Naive B cell (primary cell): ENCODE measurements around the gene ALDH1A1. TPM values are rescaled to one million over a fixed set of nuclear protein-coding genes. Genes with fewer than 3 reads are reported as not detected.

Experiments
- ATAC-seq, 2 donors: fragments of 150-1000 bp; cut with Tn5 transposase; 2 replicates each; pipeline ENCODE4 v1.10.0; 2021; ENCODE audit warnings: low read depth in 2 of 2, mild to moderate bottlenecking in 2 of 2, moderate library complexity in 2 of 2
- DNase-seq: peaks from one replicate; pipeline ENCODE4 v3.0.0; 2022
- H3K27ac Mint-ChIP-seq, 6 donors: one replicate each; pipeline ENCODE4 v1.8.0; 2020 to 2022; ENCODE audit warnings: mild to moderate bottlenecking in 6 of 6, mixed read lengths in 6 of 6, moderate library complexity in 5 of 6, inconsistent platforms in 2 of 6
- H3K27me3 Mint-ChIP-seq, 3 donors: one replicate each; pipeline ENCODE4 v1.8.0; 2021 to 2022; ENCODE audit warnings: mixed read lengths in 3 of 3, mild to moderate bottlenecking in 1 of 3
- H3K36me3 Mint-ChIP-seq, 2 donors: one replicate each; pipeline ENCODE4 v1.8.0; 2020 to 2022; ENCODE audit warnings: mixed read lengths in 2 of 2, inconsistent platforms in 1 of 2, mild to moderate bottlenecking in 1 of 2
- H3K4me1 Mint-ChIP-seq, 3 donors: one replicate each; pipeline ENCODE4 v1.8.0; 2020 to 2022; ENCODE audit warnings: mixed read lengths in 3 of 3, inconsistent platforms in 1 of 3, mild to moderate bottlenecking in 1 of 3, moderate library complexity in 1 of 3
- H3K4me3 Mint-ChIP-seq, 8 donors: one replicate each; pipeline ENCODE4 v1.8.0; 2020 to 2022; ENCODE audit warnings: mild to moderate bottlenecking in 8 of 8, mixed read lengths in 8 of 8, moderate library complexity in 8 of 8, inconsistent platforms in 2 of 8
- H3K9me3 Mint-ChIP-seq, 7 donors: one replicate each; pipeline ENCODE4 v1.8.0; 2020 to 2022; ENCODE audit warnings: mixed read lengths in 7 of 7, mild to moderate bottlenecking in 5 of 7, inconsistent platforms in 2 of 7, moderate library complexity in 1 of 7
- polyA plus RNA-seq, 6 donors: library from polyadenylated mRNA; unstranded; fragments of 300-500 nt; fragmentation: Illumina TruSeq; gene quantifications; one replicate each; pipeline ENCODE4 v1.2.3, GENCODE V29; 2021; ENCODE audit warnings: low read depth in 6 of 6

ALDH1A1 gene
- polyA plus RNA-seq, 6 donors from 2014 or later: 0.73 to 1.2 (median 0.90) TPM; not detected in 1

DNA sequence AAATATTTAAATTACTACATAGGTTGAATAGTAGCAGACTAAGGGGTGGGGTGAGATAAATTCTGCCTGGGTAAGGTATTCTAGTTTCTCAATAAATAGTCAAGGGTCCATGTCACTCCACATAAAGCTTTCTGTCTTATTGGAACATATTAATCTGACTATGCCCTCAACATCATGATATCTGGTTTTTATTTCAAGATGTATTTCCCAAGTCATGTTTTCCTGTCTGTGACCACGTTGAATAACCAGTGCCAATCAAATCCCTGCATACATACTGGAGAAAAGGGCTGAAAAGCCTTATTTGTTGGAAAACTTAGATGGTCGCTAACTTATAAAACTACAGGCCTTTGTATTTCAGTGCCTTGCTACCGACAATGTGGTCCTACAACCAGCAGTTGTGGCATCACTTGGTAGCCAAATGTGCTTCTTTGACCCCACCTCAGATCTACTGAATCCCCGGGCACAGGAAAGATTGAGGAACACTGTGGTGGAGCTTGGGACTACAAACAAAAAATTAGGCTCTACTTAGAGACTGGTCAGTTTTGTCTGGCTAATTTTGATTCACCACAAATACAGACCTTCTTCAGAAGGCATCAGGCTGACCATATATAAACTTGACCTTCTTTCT is 39.4 kb downstream of the ALDH1A1 start:
- H3K27me3 Mint-ChIP-seq: no peaks in the 10 kb centered on the region
- no peaks in the 10 kb centered on the region for H3K4me1 Mint-ChIP-seq
- H3K27ac Mint-ChIP-seq: no peak overlapping the region
- peaks cover 0 to 2% (median 0%) of the 10 kb centered on the region in 7 donors for H3K9me3 Mint-ChIP-seq
- no peak for ATAC-seq
- H3K4me3 Mint-ChIP-seq: no peak overlapping the region
- no peak for DNase-seq
- H3K36me3 Mint-ChIP-seq: no peaks in the 10 kb centered on the region

GRCh38 chr9:72912476-72913381 is 40.1 kb downstream of the ALDH1A1 start:
- no peak for ATAC-seq
- Mint-ChIP-seq H3K4me3 (no peak overlapping the region), H3K36me3 (no peaks in the 10 kb centered on the region), H3K9me3 (peaks cover 0 to 2% (median 0%) of the 10 kb centered on the region in 7 donors), H3K4me1 (no peaks in the 10 kb centered on the region), H3K27me3 (no peaks in the 10 kb centered on the region), H3K27ac (no peak overlapping the region)
- no peak for DNase-seq

- Mint-ChIP-seq H3K4me1 (no peaks in the 10 kb centered on the region), H3K27me3 (no peaks in the 10 kb centered on the region), H3K4me3 (no peak overlapping the region), H3K27ac (no peak overlapping the region), H3K9me3 (peaks cover 0 to 2% (median 0%) of the 10 kb centered on the region in 7 donors), H3K36me3 (no peaks in the 10 kb centered on the region)
- DNase-seq (no peak), ATAC-seq (no peak)
Observed at GRCh38 chr9:72911816-72912215, 41.0 kb downstream of the ALDH1A1 start.

GRCh38 chr9:72911247-72911775 is 41.5 kb downstream of the ALDH1A1 start:
- H3K4me3 Mint-ChIP-seq: no peak overlapping the region
- no peaks in the 10 kb centered on the region for H3K36me3 Mint-ChIP-seq
- H3K27ac Mint-ChIP-seq: no peak overlapping the region
- no peaks in the 10 kb centered on the region for H3K27me3 Mint-ChIP-seq
- H3K9me3 Mint-ChIP-seq: peaks cover 0 to 1% (median 0%) of the 10 kb centered on the region in 7 donors
- ATAC-seq (no peak), DNase-seq (no peak)
- no peaks in the 10 kb centered on the region for H3K4me1 Mint-ChIP-seq

DNA sequence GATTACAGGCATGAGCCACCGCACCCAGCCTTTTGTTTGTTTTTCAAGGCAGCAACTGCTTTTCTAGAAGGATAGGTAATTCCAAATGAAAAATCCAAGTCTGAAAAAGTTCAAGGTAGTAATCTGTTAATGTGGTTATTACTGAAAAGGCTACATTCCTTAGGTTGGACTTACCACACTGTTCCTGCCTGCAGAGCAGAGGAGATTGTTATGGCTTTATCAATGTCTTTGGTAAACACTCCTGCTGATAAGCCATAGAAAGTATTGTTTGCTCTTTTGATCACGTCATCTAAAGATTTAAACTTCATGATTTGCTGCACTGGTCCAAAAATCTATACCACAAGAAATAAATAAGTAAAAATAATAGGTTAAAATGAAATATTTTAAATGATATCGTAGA is 43.4 kb downstream of the ALDH1A1 start:
- no peak overlapping the region for H3K27ac Mint-ChIP-seq
- no peaks in the 10 kb centered on the region for H3K27me3 Mint-ChIP-seq
- H3K4me1 Mint-ChIP-seq: no peaks in the 10 kb centered on the region
- no peak overlapping the region for H3K4me3 Mint-ChIP-seq
- no peaks in the 10 kb centered on the region for H3K9me3 Mint-ChIP-seq
- DNase-seq (no peak), ATAC-seq (no peak)
- no peaks in the 10 kb centered on the region for H3K36me3 Mint-ChIP-seq

- no peak overlapping the region for H3K27ac Mint-ChIP-seq
- H3K27me3 Mint-ChIP-seq: no peaks in the 10 kb centered on the region
- no peaks in the 10 kb centered on the region for H3K9me3 Mint-ChIP-seq
- H3K4me1 Mint-ChIP-seq: no peaks in the 10 kb centered on the region
- no peak overlapping the region for H3K4me3 Mint-ChIP-seq
- DNase-seq (no peak), ATAC-seq (no peak)
- no peaks in the 10 kb centered on the region for H3K36me3 Mint-ChIP-seq
Observed at GRCh38 chr9:72907421-72907820, 45.4 kb downstream of the ALDH1A1 start.

- H3K27me3 Mint-ChIP-seq: no peaks in the 10 kb centered on the region
- no peak overlapping the region for H3K4me3 Mint-ChIP-seq
- no peaks in the 10 kb centered on the region for H3K4me1 Mint-ChIP-seq
- no peak for DNase-seq
- H3K36me3 Mint-ChIP-seq: no peaks in the 10 kb centered on the region
- no peak for ATAC-seq
- H3K27ac Mint-ChIP-seq: no peak overlapping the region
- no peaks in the 10 kb centered on the region for H3K9me3 Mint-ChIP-seq
Observed at GRCh38 chr9:72906810-72907209, 46.0 kb downstream of the ALDH1A1 start.

DNA sequence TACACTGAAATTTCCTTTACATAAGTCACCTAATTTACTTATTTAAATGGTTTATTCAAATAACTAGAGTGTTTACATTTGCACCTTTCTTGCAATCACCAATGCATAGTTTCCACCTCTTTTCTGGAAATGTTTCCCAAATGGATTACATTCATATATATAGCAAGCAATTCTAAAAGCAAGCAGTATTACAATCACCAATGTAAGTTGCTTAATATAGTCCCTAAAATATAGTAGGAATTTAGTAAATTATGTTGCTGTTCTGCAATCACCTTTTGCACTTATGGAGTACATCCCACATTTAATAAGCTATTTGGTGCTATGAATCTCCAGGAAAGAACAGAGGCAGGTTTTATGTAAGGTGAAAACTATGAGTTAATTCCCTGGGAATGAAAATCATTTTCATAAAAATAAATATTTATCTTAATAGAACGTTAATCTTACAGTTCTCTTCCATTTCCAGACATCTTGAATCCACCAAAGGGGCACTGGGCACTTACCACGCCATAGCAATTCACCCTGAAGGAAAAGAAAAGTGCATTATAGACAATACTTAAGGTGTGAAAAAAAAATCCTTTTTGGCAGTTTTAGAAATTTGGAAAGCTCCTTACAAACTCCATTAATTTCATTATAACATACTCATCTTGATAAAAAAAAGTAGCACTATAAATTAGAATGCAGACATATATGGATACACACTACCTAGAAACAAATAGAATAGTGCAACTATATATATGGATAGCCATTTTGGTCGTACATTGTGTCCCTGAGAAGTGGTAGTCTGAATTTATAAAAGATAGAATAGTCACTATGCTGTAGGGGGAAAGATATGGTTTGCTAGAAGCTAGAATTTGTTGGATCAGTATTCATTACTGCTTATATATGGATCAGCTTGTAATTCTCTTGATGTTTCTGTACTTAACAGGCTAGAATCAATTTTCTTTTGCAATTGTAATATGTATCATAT is 47.1 kb downstream of the ALDH1A1 start:
- H3K36me3 Mint-ChIP-seq: no peaks in the 10 kb centered on the region
- no peak overlapping the region for H3K4me3 Mint-ChIP-seq
- no peak overlapping the region for H3K27ac Mint-ChIP-seq
- H3K4me1 Mint-ChIP-seq: no peaks in the 10 kb centered on the region
- DNase-seq (no peak), ATAC-seq (no peak)
- no peaks in the 10 kb centered on the region for H3K27me3 Mint-ChIP-seq
- no peaks in the 10 kb centered on the region for H3K9me3 Mint-ChIP-seq

DNA sequence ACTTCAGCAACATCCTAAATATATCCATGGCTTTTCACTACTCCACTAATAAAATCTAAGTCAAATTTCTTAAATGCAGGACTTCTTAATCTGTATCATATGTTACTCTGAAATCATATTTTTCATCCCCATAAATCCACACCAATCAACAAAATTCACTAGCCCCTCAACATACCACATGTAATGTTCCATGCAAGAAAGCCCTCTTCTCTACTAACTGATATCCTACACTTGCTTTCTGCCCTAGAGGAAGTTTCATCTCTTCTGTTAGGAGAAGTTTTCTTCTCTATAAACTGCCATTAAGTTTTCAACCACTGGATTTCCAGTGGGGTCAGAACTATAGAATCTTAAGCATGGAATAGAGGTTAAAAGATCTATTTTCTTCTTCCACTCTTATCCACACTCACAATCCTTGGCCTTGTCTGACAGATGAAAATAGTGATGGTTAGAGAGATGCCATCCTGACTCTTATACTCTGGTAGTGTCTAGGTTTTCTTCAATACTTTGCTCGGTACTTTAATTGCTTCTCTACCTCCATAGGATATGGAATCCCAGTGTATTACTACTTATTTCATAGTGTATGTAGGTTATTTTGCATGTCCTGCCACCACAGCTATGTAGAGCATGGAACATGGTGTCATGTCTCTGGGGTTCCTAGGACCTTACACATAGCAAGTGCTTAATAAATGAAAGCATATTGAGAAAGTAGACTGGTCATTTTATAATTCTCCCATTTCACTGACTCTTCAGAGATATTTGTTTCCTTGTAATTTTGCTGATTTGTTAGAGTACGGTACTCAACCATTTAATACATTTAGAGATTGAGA is 48.4 kb downstream of the ALDH1A1 start:
- Mint-ChIP-seq H3K4me1 (no peaks in the 10 kb centered on the region), H3K36me3 (no peaks in the 10 kb centered on the region), H3K27me3 (no peaks in the 10 kb centered on the region), H3K4me3 (no peak overlapping the region), H3K27ac (peak overlapping the region in 1 of 6 donors; percentile 46), H3K9me3 (no peaks in the 10 kb centered on the region)
- ATAC-seq (no peak), DNase-seq (no peak)

- Mint-ChIP-seq H3K9me3 (no peaks in the 10 kb centered on the region), H3K27me3 (no peaks in the 10 kb centered on the region), H3K36me3 (no peaks in the 10 kb centered on the region), H3K27ac (no peak overlapping the region), H3K4me3 (no peak overlapping the region), H3K4me1 (no peaks in the 10 kb centered on the region)
- DNase-seq (no peak), ATAC-seq (no peak)
Observed at GRCh38 chr9:72903103-72903502, 49.8 kb downstream of the ALDH1A1 start.

DNA sequence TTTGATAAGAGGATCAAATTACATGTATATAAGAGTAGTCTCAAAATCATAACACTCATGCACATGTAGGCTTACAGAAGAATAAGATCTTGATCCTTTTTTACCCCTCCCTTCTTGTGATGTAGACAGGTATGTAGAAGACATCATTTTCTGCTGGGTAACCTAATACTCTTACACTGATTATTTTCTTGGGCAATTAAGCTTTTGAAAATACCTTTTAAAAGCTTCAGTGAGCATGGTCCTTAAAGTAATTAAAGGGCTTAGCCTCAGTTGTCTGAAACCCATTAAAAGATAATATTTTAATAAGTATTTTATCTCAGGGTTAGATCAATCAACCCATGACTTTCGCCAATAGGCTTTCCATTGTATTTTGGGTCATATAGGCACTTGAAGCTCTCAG is 50.6 kb downstream of the ALDH1A1 start:
- DNase-seq (no peak), ATAC-seq (no peak)
- no peaks in the 10 kb centered on the region for H3K9me3 Mint-ChIP-seq
- H3K27ac Mint-ChIP-seq: peak overlapping the region in 1 of 6 donors; percentile 29
- no peak overlapping the region for H3K4me3 Mint-ChIP-seq
- no peaks in the 10 kb centered on the region for H3K36me3 Mint-ChIP-seq
- no peaks in the 10 kb centered on the region for H3K27me3 Mint-ChIP-seq
- no peaks in the 10 kb centered on the region for H3K4me1 Mint-ChIP-seq

DNA sequence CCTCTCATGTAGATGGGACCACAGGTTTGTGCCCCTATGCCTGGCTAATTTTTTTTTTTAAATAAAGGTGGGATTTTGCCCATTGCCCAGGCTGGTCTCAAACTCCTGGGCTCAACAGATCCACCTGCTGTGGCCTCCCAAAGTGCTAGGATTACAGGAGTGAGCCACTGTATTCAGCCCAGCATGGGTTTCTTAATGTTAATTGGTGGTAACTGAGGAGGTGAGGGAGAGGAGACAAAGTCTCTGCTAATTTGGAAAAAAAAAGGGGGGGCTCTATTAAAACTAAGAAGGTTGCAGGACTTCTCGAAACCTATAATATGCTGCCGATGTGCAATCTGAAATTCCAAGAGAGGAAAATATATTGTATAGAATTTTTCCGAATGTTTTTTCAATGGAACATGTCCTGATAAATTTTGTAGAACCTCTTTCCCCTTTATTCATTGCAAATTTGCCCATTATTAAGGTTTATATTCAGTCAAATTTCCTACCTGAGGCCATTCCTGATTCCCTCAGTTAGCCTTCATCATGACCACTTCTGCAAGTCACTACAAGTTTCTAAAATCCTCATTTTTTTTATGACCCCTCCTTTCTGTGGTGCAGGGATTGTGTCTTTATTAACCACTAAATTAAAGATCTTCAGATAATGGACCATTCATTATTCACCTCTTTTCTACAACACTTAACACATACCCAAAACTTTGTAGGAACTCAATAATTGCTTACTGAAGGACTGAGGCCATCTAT is 52.9 kb downstream of the ALDH1A1 start:
- H3K36me3 Mint-ChIP-seq: no peaks in the 10 kb centered on the region
- no peak for DNase-seq
- H3K27me3 Mint-ChIP-seq: no peaks in the 10 kb centered on the region
- H3K4me1 Mint-ChIP-seq: no peaks in the 10 kb centered on the region
- no peak for ATAC-seq
- no peak overlapping the region for H3K27ac Mint-ChIP-seq
- H3K9me3 Mint-ChIP-seq: no peaks in the 10 kb centered on the region
- H3K4me3 Mint-ChIP-seq: no peak overlapping the region
